SK-N-SH (cell line): ENCODE data around the gene CNTFR. TPM values are rescaled to one million over a fixed set of nuclear protein-coding genes. Genes with fewer than 3 reads are reported as not detected.

Experiments used
- CTCF ChIA-PET: fragments of 300-600, 350-600 bp; formaldehyde crosslinking; extraction: SDS; loops from one replicate; lab custom pipeline; 2021; lab: Yijun Ruan, JAX
- POLR2A ChIA-PET: fragments of 350-600 bp; sonication (Branson Sonifier 250); formaldehyde crosslinking; extraction: SDS; loops from one replicate; lab custom pipeline; 2020; ENCODE audit warnings: antibody characterized with exemption, inconsistent platforms; lab: Yijun Ruan, JAX
- DNase-seq: peaks from one replicate; pipeline ENCODE4 v3.0.0; 2012
- H2AFZ ChIP-seq: fragments of 200-600 bp; sonication (generic); 2 replicates; pipeline ENCODE4 v1.8.1; 2016; ENCODE audit warnings: antibody characterized with exemption, mild to moderate bottlenecking, low read depth
- H3F3A ChIP-seq: fragments of 200-600 bp; sonication (generic); replicated peaks from 2 replicates; pipeline ENCODE3; 2016; ENCODE audit warnings: antibody characterized with exemption, mild to moderate bottlenecking; ENCODE audit not compliant: insufficient read depth
- H3K27ac ChIP-seq, 2 experiments: fragments of 200-500 bp in 1 of 2; fragments of 200-600 bp in 1 of 2; sonication (Bioruptor generic) in 1 of 2; sonication (generic), shearing (Covaris generic) in 1 of 2; 2 replicates each; pipeline versions ENCODE4 v1.5.1 to v1.6.1; 2014 to 2016; ENCODE audit warnings: low read depth in 2 of 2, inconsistent platforms in 1 of 2, low read length in 1 of 2, mild to moderate bottlenecking in 1 of 2, mixed read lengths in 1 of 2
- H3K27me3 ChIP-seq: fragments of 200-600 bp; sonication (generic), shearing (Covaris generic); 2 replicates; pipeline ENCODE4 v1.6.1; 2016; ENCODE audit warnings: mixed run types; ENCODE audit not compliant: insufficient read depth
- H3K36me3 ChIP-seq, 2 experiments: fragments of 200-500 bp in 1 of 2; fragments of 200-600 bp in 1 of 2; sonication (Bioruptor generic) in 1 of 2; sonication (generic) in 1 of 2; replicated peaks in 1 of 2; 2 replicates each; pipeline versions ENCODE3 to v1.5.1; 2014 to 2016; ENCODE audit warnings: low read length in 1 of 2, mild to moderate bottlenecking in 1 of 2; ENCODE audit not compliant: insufficient read depth in 2 of 2, control insufficient read depth in 1 of 2
- H3K4me1 ChIP-seq, 2 experiments: fragments of 200-500 bp in 1 of 2; fragments of 200-600 bp in 1 of 2; sonication (Bioruptor generic) in 1 of 2; sonication (generic), shearing (Covaris generic) in 1 of 2; 2 replicates each; pipeline versions ENCODE4 v1.5.1 to v1.6.1; 2014 to 2016; ENCODE audit warnings: low read depth in 1 of 2, low read length in 1 of 2, mixed run types in 1 of 2; ENCODE audit not compliant: insufficient read depth in 2 of 2, control insufficient read depth in 1 of 2
- H3K4me2 ChIP-seq: fragments of 200-600 bp; sonication (generic), shearing (Covaris generic); 2 replicates; pipeline ENCODE4 v1.6.1; 2017; ENCODE audit warnings: mixed run types
- H3K4me3 ChIP-seq, 2 experiments: fragments of 200-500 bp in 1 of 2; fragments of 200-600 bp in 1 of 2; sonication (Bioruptor generic) in 1 of 2; sonication (generic), shearing (Covaris generic) in 1 of 2; 2 replicates each; pipeline versions ENCODE4 v1.5.1 to v1.8.1; 2014 to 2016; ENCODE audit warnings: low read depth in 2 of 2, inconsistent platforms in 1 of 2, low read length in 1 of 2, mild to moderate bottlenecking in 1 of 2, mixed read lengths in 1 of 2, moderate library complexity in 1 of 2
- H3K79me2 ChIP-seq: fragments of 200-600 bp; sonication (generic); 2 replicates; pipeline ENCODE4 v1.8.1; 2017; ENCODE audit warnings: mild to moderate bottlenecking; ENCODE audit not compliant: insufficient read depth
- H3K9ac ChIP-seq: fragments of 200-600 bp; sonication (generic); 2 replicates; pipeline ENCODE4 v1.6.1; 2017; ENCODE audit warnings: mixed run types
- H3K9me2 ChIP-seq: fragments of 200-600 bp; sonication (generic); 2 replicates; pipeline ENCODE4 v1.6.1; 2017; ENCODE audit warnings: mixed run types
- H3K9me3 ChIP-seq: fragments of 200-600 bp; sonication (generic); 2 replicates; pipeline ENCODE4 v1.6.1; 2017; ENCODE audit warnings: mixed run types, mild to moderate bottlenecking, moderate library complexity
- H4K20me1 ChIP-seq: fragments of 200-600 bp; sonication (generic); 2 replicates; pipeline ENCODE4 v1.6.1; 2017; ENCODE audit warnings: mild to moderate bottlenecking, mixed run types; ENCODE audit not compliant: insufficient read depth
- EP300 ChIP-seq, 2 experiments: IDR thresholded peaks; 2 replicates each; pipeline versions ENCODE4 v1.4.0 to v1.6.1; 2012; ENCODE audit warnings: borderline replicate concordance in 1 of 2, low read depth in 1 of 2, low read length in 1 of 2
- EZH2phosphoT487 ChIP-seq: fragments of 200-600 bp; sonication (generic); IDR thresholded peaks from 2 replicates; pipeline ENCODE4 v1.6.1; 2017; ENCODE audit warnings: low read depth, mixed run types, mild to moderate bottlenecking, antibody characterized with exemption, moderate library complexity, borderline replicate concordance
- FOXM1 ChIP-seq: IDR thresholded peaks from 2 replicates; pipeline ENCODE4 v1.4.0; 2012; ENCODE audit warnings: low read depth, mild to moderate bottlenecking
- MAX ChIP-seq: IDR thresholded peaks from 2 replicates; pipeline ENCODE4 v1.4.0; 2012; ENCODE audit warnings: low read depth
- TEAD4 ChIP-seq: IDR thresholded peaks from 2 replicates; pipeline ENCODE4 v1.4.0; 2012; ENCODE audit warnings: mild to moderate bottlenecking, borderline replicate concordance; ENCODE audit not compliant: insufficient read depth
- WGBS: methylation state at CpG from one replicate; pipeline ENCODE4 v1.1.6; 2017; ENCODE audit warnings: low lambda C conversion rate; 5-methylcytosine and 5-hydroxymethylcytosine counted together
- polyA plus RNA-seq, 3 experiments: library from polyadenylated mRNA; depleted of rRNA; stranded (reverse); fragments of >200 nt; gene quantifications; 2 replicates each; pipeline ENCODE4 v1.2.3, GENCODE V29; 2012
- TF ChIP-seq, protein P1 (sequence below): fragments of 200-600 bp; sonication (generic); IDR thresholded peaks from 2 replicates; pipeline ENCODE4 v1.6.1; 2017; ENCODE audit warnings: antibody characterized with exemption, mild to moderate bottlenecking, moderate library complexity
- TF ChIP-seq, protein P2 (sequence below): IDR thresholded peaks from 2 replicates; pipeline ENCODE4 v1.6.1; 2012; ENCODE audit warnings: mild to moderate bottlenecking, low read depth, low read length, moderate library complexity
- TF ChIP-seq, protein P3 (sequence below): fragments of 150-350 bp; IDR thresholded peaks from 2 replicates; pipeline ENCODE4 v1.6.1; 2017; ENCODE audit warnings: antibody characterized with exemption, low read length, low read depth, borderline replicate concordance
- TF ChIP-seq, protein P4 (sequence below): fragments of 150-350 bp; IDR thresholded peaks from 2 replicates; pipeline ENCODE4 v1.6.1; 2016; ENCODE audit warnings: mild to moderate bottlenecking, low read depth, low read length

Gene CNTFR
- polyA plus RNA-seq, 1 of the 3 experiments (the other 2 are of a cell fraction), result 1.8 TPM

- H3F3A ChIP-seq, result peaks cover 6% of the 10 kb centered on the region
- TF ChIP-seq FOXM1 (no peak), EZH2phosphoT487 (no peak), TEAD4 (no peak), EP300 (IDR thresholded peaks at IDR 0.05; ENCODE audit: borderline replicate concordance in 1 of 2, low read depth in 1 of 2, low read length in 1 of 2) (no peak), MAX (no peak)
- TF ChIP-seq, protein P1, sequence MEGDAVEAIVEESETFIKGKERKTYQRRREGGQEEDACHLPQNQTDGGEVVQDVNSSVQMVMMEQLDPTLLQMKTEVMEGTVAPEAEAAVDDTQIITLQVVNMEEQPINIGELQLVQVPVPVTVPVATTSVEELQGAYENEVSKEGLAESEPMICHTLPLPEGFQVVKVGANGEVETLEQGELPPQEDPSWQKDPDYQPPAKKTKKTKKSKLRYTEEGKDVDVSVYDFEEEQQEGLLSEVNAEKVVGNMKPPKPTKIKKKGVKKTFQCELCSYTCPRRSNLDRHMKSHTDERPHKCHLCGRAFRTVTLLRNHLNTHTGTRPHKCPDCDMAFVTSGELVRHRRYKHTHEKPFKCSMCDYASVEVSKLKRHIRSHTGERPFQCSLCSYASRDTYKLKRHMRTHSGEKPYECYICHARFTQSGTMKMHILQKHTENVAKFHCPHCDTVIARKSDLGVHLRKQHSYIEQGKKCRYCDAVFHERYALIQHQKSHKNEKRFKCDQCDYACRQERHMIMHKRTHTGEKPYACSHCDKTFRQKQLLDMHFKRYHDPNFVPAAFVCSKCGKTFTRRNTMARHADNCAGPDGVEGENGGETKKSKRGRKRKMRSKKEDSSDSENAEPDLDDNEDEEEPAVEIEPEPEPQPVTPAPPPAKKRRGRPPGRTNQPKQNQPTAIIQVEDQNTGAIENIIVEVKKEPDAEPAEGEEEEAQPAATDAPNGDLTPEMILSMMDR, result no peak
- TF ChIP-seq, protein P2, sequence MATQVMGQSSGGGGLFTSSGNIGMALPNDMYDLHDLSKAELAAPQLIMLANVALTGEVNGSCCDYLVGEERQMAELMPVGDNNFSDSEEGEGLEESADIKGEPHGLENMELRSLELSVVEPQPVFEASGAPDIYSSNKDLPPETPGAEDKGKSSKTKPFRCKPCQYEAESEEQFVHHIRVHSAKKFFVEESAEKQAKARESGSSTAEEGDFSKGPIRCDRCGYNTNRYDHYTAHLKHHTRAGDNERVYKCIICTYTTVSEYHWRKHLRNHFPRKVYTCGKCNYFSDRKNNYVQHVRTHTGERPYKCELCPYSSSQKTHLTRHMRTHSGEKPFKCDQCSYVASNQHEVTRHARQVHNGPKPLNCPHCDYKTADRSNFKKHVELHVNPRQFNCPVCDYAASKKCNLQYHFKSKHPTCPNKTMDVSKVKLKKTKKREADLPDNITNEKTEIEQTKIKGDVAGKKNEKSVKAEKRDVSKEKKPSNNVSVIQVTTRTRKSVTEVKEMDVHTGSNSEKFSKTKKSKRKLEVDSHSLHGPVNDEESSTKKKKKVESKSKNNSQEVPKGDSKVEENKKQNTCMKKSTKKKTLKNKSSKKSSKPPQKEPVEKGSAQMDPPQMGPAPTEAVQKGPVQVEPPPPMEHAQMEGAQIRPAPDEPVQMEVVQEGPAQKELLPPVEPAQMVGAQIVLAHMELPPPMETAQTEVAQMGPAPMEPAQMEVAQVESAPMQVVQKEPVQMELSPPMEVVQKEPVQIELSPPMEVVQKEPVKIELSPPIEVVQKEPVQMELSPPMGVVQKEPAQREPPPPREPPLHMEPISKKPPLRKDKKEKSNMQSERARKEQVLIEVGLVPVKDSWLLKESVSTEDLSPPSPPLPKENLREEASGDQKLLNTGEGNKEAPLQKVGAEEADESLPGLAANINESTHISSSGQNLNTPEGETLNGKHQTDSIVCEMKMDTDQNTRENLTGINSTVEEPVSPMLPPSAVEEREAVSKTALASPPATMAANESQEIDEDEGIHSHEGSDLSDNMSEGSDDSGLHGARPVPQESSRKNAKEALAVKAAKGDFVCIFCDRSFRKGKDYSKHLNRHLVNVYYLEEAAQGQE, result no peak
- TF ChIP-seq, protein P3, sequence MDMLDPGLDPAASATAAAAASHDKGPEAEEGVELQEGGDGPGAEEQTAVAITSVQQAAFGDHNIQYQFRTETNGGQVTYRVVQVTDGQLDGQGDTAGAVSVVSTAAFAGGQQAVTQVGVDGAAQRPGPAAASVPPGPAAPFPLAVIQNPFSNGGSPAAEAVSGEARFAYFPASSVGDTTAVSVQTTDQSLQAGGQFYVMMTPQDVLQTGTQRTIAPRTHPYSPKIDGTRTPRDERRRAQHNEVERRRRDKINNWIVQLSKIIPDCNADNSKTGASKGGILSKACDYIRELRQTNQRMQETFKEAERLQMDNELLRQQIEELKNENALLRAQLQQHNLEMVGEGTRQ, result no peak
- TF ChIP-seq, protein P4, sequence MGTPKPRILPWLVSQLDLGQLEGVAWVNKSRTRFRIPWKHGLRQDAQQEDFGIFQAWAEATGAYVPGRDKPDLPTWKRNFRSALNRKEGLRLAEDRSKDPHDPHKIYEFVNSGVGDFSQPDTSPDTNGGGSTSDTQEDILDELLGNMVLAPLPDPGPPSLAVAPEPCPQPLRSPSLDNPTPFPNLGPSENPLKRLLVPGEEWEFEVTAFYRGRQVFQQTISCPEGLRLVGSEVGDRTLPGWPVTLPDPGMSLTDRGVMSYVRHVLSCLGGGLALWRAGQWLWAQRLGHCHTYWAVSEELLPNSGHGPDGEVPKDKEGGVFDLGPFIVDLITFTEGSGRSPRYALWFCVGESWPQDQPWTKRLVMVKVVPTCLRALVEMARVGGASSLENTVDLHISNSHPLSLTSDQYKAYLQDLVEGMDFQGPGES, result no peak
- H3K9me2 ChIP-seq, result no peaks in the 10 kb centered on the region
- no peak overlapping the region for H3K9ac ChIP-seq
- POLR2A ChIA-PET, result no interaction called here
- no peak overlapping the region for H3K4me2 ChIP-seq
- no peaks in the 10 kb centered on the region for H3K36me3 ChIP-seq
- peaks cover 0 to 15% of the 10 kb centered on the region in 2 experiments; a peak in 1 of 4 replicates for H3K4me1 ChIP-seq
- DNase-seq, result no peak
- no peaks in the 10 kb centered on the region for H3K9me3 ChIP-seq
- WGBS, result 54% methylated on average over 2 of the region's 2 CpGs
- H3K27ac ChIP-seq, result no peak overlapping the region
- H2AFZ ChIP-seq, result no peak overlapping the region
- H4K20me1 ChIP-seq, result no peaks in the 10 kb centered on the region
- no peaks in the 10 kb centered on the region for H3K27me3 ChIP-seq
- no peaks in the 10 kb centered on the region for H3K79me2 ChIP-seq
- H3K4me3 ChIP-seq, result no peak overlapping the region
- CTCF ChIA-PET, result interaction anchor here (1.5 to 3.9 kb wide), 3 partner anchors 65 to 122 kb away, joined by 4 to 11 read pairs (median 4); no protein-coding TSS in a partner anchor
These were observed 63.5 kb downstream of the CNTFR start for GRCh38 chr9:34526026-34526425.
